ENCODE measurements around the gene ABCF1. TPM values are rescaled to one million over a fixed set of nuclear protein-coding genes. Genes with fewer than 3 reads are reported as not detected.

ABCF1 gene
- total and polyA plus RNA-seq, 9 of the 15 experiments (the other 6 are each of a cell fraction or from before 2014, with no cell fraction given) = 41.6 to 193 (median 102) TPM

- TF ChIP-seq, protein P1, sequence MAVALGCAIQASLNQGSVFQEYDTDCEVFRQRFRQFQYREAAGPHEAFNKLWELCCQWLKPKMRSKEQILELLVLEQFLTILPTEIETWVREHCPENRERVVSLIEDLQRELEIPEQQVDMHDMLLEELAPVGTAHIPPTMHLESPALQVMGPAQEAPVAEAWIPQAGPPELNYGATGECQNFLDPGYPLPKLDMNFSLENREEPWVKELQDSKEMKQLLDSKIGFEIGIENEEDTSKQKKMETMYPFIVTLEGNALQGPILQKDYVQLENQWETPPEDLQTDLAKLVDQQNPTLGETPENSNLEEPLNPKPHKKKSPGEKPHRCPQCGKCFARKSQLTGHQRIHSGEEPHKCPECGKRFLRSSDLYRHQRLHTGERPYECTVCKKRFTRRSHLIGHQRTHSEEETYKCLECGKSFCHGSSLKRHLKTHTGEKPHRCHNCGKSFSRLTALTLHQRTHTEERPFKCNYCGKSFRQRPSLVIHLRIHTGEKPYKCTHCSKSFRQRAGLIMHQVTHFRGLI (CRISPR knock-in tag; IDR thresholded peaks at IDR 0.05) = no peak
- no peak for TF ChIP-seq ZNF217 (CRISPR knock-in tag; IDR thresholded peaks at IDR 0.05)
- no peak for TF ChIP-seq STAG1 (CRISPR knock-in tag; IDR thresholded peaks at IDR 0.05; ENCODE audit: borderline replicate concordance)
- peak; percentile 20; the same call in 1 of the 2 replicates for TF ChIP-seq FOXP1 (CRISPR knock-in tag; IDR thresholded peaks at IDR 0.05)
- no peak for TF ChIP-seq U2AF2 (optimal IDR thresholded peaks at IDR 0.05; ENCODE audit: low read depth, low read length)
- TF ChIP-seq, protein P2, sequence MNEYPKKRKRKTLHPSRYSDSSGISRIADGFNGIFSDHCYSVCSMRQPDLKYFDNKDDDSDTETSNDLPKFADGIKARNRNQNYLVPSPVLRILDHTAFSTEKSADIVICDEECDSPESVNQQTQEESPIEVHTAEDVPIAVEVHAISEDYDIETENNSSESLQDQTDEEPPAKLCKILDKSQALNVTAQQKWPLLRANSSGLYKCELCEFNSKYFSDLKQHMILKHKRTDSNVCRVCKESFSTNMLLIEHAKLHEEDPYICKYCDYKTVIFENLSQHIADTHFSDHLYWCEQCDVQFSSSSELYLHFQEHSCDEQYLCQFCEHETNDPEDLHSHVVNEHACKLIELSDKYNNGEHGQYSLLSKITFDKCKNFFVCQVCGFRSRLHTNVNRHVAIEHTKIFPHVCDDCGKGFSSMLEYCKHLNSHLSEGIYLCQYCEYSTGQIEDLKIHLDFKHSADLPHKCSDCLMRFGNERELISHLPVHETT (CRISPR knock-in tag; conservative IDR thresholded peaks at IDR 0.05 in 1 of 2, IDR thresholded peaks at IDR 0.05 in 1 of 2) = peak in 1 of 2 experiments; percentile 61; a peak in 1 of 4 replicates
- TF ChIP-seq POLR2AphosphoS2 (IDR thresholded peaks at IDR 0.05; ENCODE audit: low read length) = peak; percentile 95
- no peak; a peak in 1 of 3 replicates for TF ChIP-seq CBX3 (IDR thresholded peaks at IDR 0.05; ENCODE audit: borderline replicate concordance in 1 of 2, low read length in 2 of 2)
- no peak for TF ChIP-seq ZNF140 (CRISPR knock-in tag; IDR thresholded peaks at IDR 0.05)
- no peak for TF ChIP-seq FUS (optimal IDR thresholded peaks at IDR 0.05; ENCODE audit: low read depth, low read length)
- no peak for TF ChIP-seq HINFP (tag; conservative IDR thresholded peaks at IDR 0.05; ENCODE audit: low read depth)
- TF ChIP-seq ESRRB (CRISPR knock-in tag; IDR thresholded peaks at IDR 0.05; ENCODE audit: borderline replicate concordance) = 0 out of 2 replicates have a peak, but pooled peaks have one; percentile 48
- TF ChIP-seq RBM15 (IDR thresholded peaks at IDR 0.05; ENCODE audit: insufficient read depth, low read length) = no peak
- TF ChIP-seq, protein P3, sequence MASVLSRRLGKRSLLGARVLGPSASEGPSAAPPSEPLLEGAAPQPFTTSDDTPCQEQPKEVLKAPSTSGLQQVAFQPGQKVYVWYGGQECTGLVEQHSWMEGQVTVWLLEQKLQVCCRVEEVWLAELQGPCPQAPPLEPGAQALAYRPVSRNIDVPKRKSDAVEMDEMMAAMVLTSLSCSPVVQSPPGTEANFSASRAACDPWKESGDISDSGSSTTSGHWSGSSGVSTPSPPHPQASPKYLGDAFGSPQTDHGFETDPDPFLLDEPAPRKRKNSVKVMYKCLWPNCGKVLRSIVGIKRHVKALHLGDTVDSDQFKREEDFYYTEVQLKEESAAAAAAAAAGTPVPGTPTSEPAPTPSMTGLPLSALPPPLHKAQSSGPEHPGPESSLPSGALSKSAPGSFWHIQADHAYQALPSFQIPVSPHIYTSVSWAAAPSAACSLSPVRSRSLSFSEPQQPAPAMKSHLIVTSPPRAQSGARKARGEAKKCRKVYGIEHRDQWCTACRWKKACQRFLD (CRISPR knock-in tag; IDR thresholded peaks at IDR 0.05) = no peak
- no peak for TF ChIP-seq RBM34 (IDR thresholded peaks at IDR 0.05; ENCODE audit: borderline replicate concordance, insufficient read depth, low read length)
- no peak; the same call in 1 of the 2 replicates for TF ChIP-seq GABPB2 (CRISPR knock-in tag; conservative IDR thresholded peaks at IDR 0.05)
- 0 out of 2 replicates have a peak, but pooled peaks have one; percentile 63 for TF ChIP-seq ZBTB26 (CRISPR knock-in tag; IDR thresholded peaks at IDR 0.05)
- TF ChIP-seq ZNF253 (CRISPR knock-in tag; conservative IDR thresholded peaks at IDR 0.05) = peak; percentile 14; the same call in 1 of the 2 replicates
These were observed 44.9 kb downstream of the ABCF1 start (continued) for GRCh38 chr6:30615958-30616810.

All from K562 (cell line).